Lung (tissue), 12 donors: ENCODE data around the gene FHL3. TPM values are rescaled to one million over a fixed set of nuclear protein-coding genes. Genes with fewer than 3 reads are reported as not detected.

Experiments
- ATAC-seq: fragments of 200-7000 bp; cut with Tn5 transposase; one replicate; pipeline ENCODE4 v1.9.1; 2020; ENCODE audit warnings: moderate number of reproducible peaks; ENCODE audit not compliant: insufficient read depth, low FRiP score
- DNase-seq, 3 donors: peaks; one replicate each; pipeline ENCODE4 v3.0.0-alpha.2; 2013 to 2017
- H3K27ac ChIP-seq, 2 donors: one replicate each; pipeline ENCODE4 v1.5.1; 2013; ENCODE audit warnings: mild to moderate bottlenecking in 2 of 2, moderate library complexity in 2 of 2, control low read depth in 1 of 2, inconsistent platforms in 1 of 2, low read depth in 1 of 2, low read length in 1 of 2
- H3K27me3 ChIP-seq, 3 donors: one replicate each; pipeline ENCODE4 v1.5.1; 2013; ENCODE audit warnings: low read length in 2 of 3; ENCODE audit not compliant: control insufficient read depth in 3 of 3, insufficient read depth in 3 of 3
- H3K36me3 ChIP-seq, 4 donors: one replicate each; pipeline ENCODE4 v1.5.1; 2013; ENCODE audit warnings: low read length in 4 of 4, mild to moderate bottlenecking in 1 of 4, moderate library complexity in 1 of 4; ENCODE audit not compliant: control insufficient read depth in 4 of 4, insufficient read depth in 4 of 4
- H3K4me1 ChIP-seq, 5 donors: one replicate each; pipeline ENCODE4 v1.5.1; 2013; ENCODE audit warnings: low read length in 5 of 5, mild to moderate bottlenecking in 2 of 5, moderate library complexity in 1 of 5; ENCODE audit not compliant: control insufficient read depth in 5 of 5, insufficient read depth in 5 of 5
- H3K4me3 ChIP-seq: one replicate; pipeline ENCODE4 v1.5.1; 2013; ENCODE audit warnings: mild to moderate bottlenecking, control low read depth, moderate library complexity
- H3K9ac ChIP-seq, 2 donors: one replicate each; pipeline ENCODE4 v1.5.1; 2013; ENCODE audit warnings: low read length in 2 of 2, control low read depth in 1 of 2; ENCODE audit not compliant: insufficient read depth in 1 of 2
- H3K9me3 ChIP-seq, 4 donors: one replicate each; pipeline ENCODE4 v1.5.1; 2013; ENCODE audit warnings: low read length in 3 of 4, mild to moderate bottlenecking in 1 of 4, moderate library complexity in 1 of 4; ENCODE audit not compliant: control insufficient read depth in 4 of 4, insufficient read depth in 3 of 4
- CTCF ChIP-seq: IDR thresholded peaks from 2 replicates; pipeline ENCODE4 v1.5.1; 2012; ENCODE audit warnings: mild to moderate bottlenecking; ENCODE audit errors: control extremely low read depth, extremely low read depth
- WGBS, 2 donors: extraction: QIAGEN DNeasy Blood & Tissue Kit; methylation state at CpG; one replicate each; pipeline ENCODE4 v1.1.7; 2013; 5-methylcytosine and 5-hydroxymethylcytosine counted together
- polyA plus RNA-seq, 2 donors: library from polyadenylated mRNA; stranded (reverse); fragments of 200-250 nt; gene quantifications; one replicate each; pipeline ENCODE4 v1.2.1, GENCODE V29; 2013
- total RNA-seq, 2 donors: library from RNA; depleted of rRNA in 1 of 2; stranded (reverse); fragments of >200 nt in 1 of 2; gene quantifications; one replicate each; pipeline ENCODE4 v1.2.1, GENCODE V29; 2014 to 2021
- donor health status: control.
- donor health status: control.
- donor health status: Bipolar disorder and iron deficiency.
- donor health status: healthy.
- donor health status: DM: yes; HTN: yes; CAD: no.

The FHL3 gene
- total and polyA plus RNA-seq, 4 donors = 10.0 to 33.1 (median 23.9) TPM

DNA sequence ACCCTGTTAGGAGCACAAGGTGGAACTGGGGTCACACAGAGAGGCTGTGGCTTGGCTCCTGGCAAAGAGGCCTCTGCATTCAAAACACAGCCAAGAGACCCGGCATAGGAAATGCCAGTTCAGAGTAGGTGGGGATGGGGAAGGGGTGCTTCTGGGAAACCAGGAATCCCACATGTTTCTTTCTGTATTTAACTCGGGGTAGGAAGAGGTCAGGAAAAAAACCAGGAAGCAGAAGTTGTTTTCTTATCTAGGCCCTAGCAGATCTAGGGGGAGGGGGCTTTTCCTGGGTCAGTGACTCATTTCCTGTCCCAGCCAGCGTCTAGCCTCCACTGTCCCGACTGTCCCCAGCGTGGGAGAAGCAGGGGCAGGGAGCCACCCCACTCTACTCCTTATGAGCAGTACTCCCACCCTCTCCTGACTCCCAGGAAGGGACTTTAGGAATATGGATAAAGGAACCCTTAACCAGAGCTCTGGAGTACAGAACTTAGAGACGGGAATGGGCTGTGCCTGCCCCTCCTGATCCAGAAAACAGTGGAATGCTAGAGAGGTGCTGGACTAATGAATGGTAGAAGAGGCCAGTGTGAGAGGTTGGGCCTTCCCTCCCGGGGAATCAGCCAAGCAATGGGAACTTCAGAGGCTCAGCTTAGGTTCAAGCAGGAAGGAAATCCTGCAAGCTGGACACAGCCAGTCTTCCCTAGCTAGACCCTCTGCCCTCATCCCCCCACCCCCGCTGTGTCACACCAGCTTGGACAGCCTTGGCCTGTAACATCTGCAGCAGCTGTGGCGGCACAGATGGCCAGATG, 5.7 kb downstream of the FHL3 start:
- Histone ChIP-seq H3K9ac (no peak overlapping the region), H3K4me1 (peaks cover 0 to 71% (median 39%) of the 10 kb centered on the region in 5 donors), H3K4me3 (no peak overlapping the region), H3K9me3 (peaks cover 0 to 2% (median 0%) of the 10 kb centered on the region in 4 donors), H3K27me3 (no peaks in the 10 kb centered on the region), H3K27ac (peak overlapping the region; percentile 75 to 95), H3K36me3 (peaks cover 0 to 10% (median 8%) of the 10 kb centered on the region in 4 donors)
- WGBS, 2 donors = 5 to 7% methylated on average over 9 of the region's 9 CpGs
- ATAC-seq (peak; percentile 19), DNase-seq (peak; percentile 92 to 96 (median 94))
- TF ChIP-seq CTCF = no peak

- Histone ChIP-seq H3K27me3 (no peaks in the 10 kb centered on the region), H3K9me3 (peaks cover 0 to 2% (median 0%) of the 10 kb centered on the region in 4 donors), H3K9ac (no peak overlapping the region), H3K27ac (peak overlapping the region; percentile 75 to 95), H3K4me1 (peaks cover 0 to 64% (median 35%) of the 10 kb centered on the region in 5 donors), H3K36me3 (peaks cover 0 to 10% (median 8%) of the 10 kb centered on the region in 4 donors), H3K4me3 (no peak overlapping the region)
- WGBS, 2 donors = 63 to 66% methylated on average over 16 of the region's 16 CpGs
- ATAC-seq (no peak), DNase-seq (no peak)
- no peak for TF ChIP-seq CTCF
Measured at GRCh38 chr1:37998913-37999429, 6.3 kb downstream of the FHL3 start.

DNA sequence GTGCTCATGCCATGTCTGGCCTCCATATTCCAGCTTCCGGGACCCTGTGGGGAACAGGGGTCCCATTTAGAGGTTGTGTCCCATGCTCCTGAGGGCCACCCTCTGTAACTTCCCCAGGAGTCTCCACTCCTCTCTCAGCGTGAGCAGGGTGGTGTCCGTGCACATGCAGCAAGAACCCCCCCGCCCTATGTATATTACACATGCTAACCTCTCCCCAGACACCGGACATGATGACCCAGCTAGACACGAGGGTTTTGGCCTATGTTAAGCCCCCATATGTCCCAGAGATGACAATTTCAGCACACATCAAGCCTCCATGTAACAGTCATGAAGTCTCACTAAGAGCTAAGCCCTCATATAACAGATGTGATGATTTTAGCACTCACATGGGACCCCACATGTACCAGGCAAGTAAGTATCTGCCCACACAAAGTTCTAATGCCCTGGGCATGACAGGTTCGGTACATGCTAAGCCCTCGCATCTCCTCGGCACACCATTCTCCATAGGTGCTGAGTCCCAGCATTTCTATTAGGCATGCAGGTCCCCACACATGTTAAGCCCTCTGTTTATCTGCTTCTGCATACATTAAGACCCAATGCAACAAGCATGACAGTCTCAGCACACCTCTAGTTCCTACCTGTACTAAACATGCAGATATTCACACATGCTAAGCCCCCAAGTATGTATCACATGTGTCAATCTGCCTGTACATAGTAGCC, 7.1 kb downstream of the FHL3 start:
- no peak for TF ChIP-seq CTCF
- Histone ChIP-seq H3K9ac (peak overlapping the region in 1 of 2 donors; percentile 7), H3K4me1 (peaks cover 0 to 57% (median 35%) of the 10 kb centered on the region in 5 donors), H3K9me3 (peaks cover 0 to 2% (median 0%) of the 10 kb centered on the region in 4 donors), H3K36me3 (peaks cover 0 to 10% (median 8%) of the 10 kb centered on the region in 4 donors), H3K4me3 (no peak overlapping the region), H3K27ac (peak overlapping the region; percentile 75 to 95), H3K27me3 (no peaks in the 10 kb centered on the region)
- 83 to 86% methylated on average over 9 of the region's 9 CpGs for WGBS, 2 donors
- DNase-seq (no peak), ATAC-seq (no peak)
